D721Med (cell line): ENCODE measurements around the gene TRPC4AP.

Experiments used
- DNase-seq: peaks from one replicate; pipeline ENCODE4 v3.0.0; 2011; ENCODE audit warnings: low spot score; ENCODE audit not compliant: insufficient read length
- FAIRE-seq: peaks from 2 replicates; lab custom pipeline; 2011; peaks lifted over from hg19 to GRCh38; lab: Jason Lieb, UNC
- CTCF ChIP-seq: IDR thresholded peaks from 2 replicates; pipeline ENCODE4 v1.5.1; 2012; ENCODE audit warnings: mild to moderate bottlenecking, control low read depth; ENCODE audit not compliant: insufficient read depth; ENCODE audit errors: missing control alignments

The TRPC4AP gene

DNA sequence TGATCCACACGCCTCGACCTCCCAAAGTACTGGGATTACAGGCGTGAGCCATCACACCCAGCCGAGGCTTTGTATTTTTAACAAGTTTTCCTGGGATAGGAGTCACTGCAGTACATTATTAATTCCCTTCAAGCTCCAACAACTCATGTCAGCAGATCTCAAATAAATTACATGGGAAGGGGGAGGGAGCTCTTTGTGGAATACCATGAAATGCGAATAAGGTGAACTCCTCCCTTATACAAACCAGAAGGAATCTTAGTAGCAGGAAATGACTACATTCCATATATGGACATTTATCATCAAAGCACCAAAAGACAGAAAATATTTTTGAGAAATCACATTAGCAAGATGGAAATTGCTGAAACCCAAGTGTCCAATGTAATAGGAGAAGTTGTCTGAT lies 139.9 kb downstream of the TRPC4AP start:
- no peak for TF ChIP-seq CTCF
- DNase-seq (no peak), FAIRE-seq (no peak)
